Aorta (tissue), 5 donors: ENCODE results near the gene SLC6A6. TPM values are rescaled to one million over a fixed set of nuclear protein-coding genes. Genes with fewer than 3 reads are reported as not detected.

ENCODE experiments used
- ATAC-seq: fragments of 200-7000 bp; cut with Tn5 transposase; one replicate; pipeline ENCODE4 v1.9.1; 2022; ENCODE audit warnings: moderate library complexity; ENCODE audit not compliant: low FRiP score
- DNase-seq, 2 donors: peaks; one replicate each; pipeline ENCODE4 v3.0.0-alpha.2; 2020
- H3K27ac ChIP-seq, 2 donors: one replicate each; pipeline ENCODE4 v1.5.1; 2013; ENCODE audit warnings: low read length in 2 of 2, mild to moderate bottlenecking in 2 of 2, moderate library complexity in 2 of 2, control low read depth in 1 of 2, inconsistent platforms in 1 of 2, low read depth in 1 of 2
- H3K27me3 ChIP-seq, 2 donors: one replicate each; pipeline ENCODE4 v1.6.1; 2013; ENCODE audit warnings: control low read depth in 1 of 2, low read length in 1 of 2, mild to moderate bottlenecking in 1 of 2, moderate library complexity in 1 of 2; ENCODE audit not compliant: insufficient read depth in 2 of 2, control insufficient read depth in 1 of 2
- H3K36me3 ChIP-seq, 2 donors: one replicate each; pipeline ENCODE4 v1.6.1; 2013; ENCODE audit warnings: control low read depth in 1 of 2, low read length in 1 of 2, mild to moderate bottlenecking in 1 of 2; ENCODE audit not compliant: insufficient read depth in 2 of 2, control insufficient read depth in 1 of 2
- H3K4me1 ChIP-seq, 2 donors: one replicate each; pipeline ENCODE4 v1.6.1; 2013; ENCODE audit warnings: low read length in 2 of 2, control low read depth in 1 of 2, mild to moderate bottlenecking in 1 of 2, moderate library complexity in 1 of 2; ENCODE audit not compliant: insufficient read depth in 2 of 2, control insufficient read depth in 1 of 2
- H3K4me3 ChIP-seq, 2 donors: one replicate each; pipeline ENCODE4 v1.5.1; 2013; ENCODE audit warnings: low read length in 2 of 2, control low read depth in 1 of 2, mild to moderate bottlenecking in 1 of 2
- H3K9me3 ChIP-seq: one replicate; pipeline ENCODE4 v1.6.1; 2013; ENCODE audit warnings: mild to moderate bottlenecking, low read length; ENCODE audit not compliant: control insufficient read depth
- WGBS, 2 donors: extraction: QIAGEN DNeasy Blood & Tissue Kit; methylation state at CpG; one replicate each; pipeline ENCODE4 v1.1.7; 2013; 5-methylcytosine and 5-hydroxymethylcytosine counted together
- intact Hi-C, 2 donors: fragments of 100-400 bp; cut with DNase I; formaldehyde crosslinking; loops; one replicate each; pipeline versions ENCODE4 v1.14.2 to v1.15.0; 2022
- polyA plus RNA-seq, 2 donors: library from polyadenylated mRNA; stranded (reverse); fragments of 200-250 nt; gene quantifications; one replicate each; pipeline ENCODE4 v1.2.3, GENCODE V29; 2013
- total RNA-seq, 2 donors: library from RNA; stranded (reverse); fragmentation: NEBNext Ultra II Directional; extraction: Animal tissue kit (Norgen Biotek cat#: 25700); gene quantifications; one replicate each; pipeline ENCODE4 v1.2.1, GENCODE V29; 2021
- donor health status: healthy with polysubstance abuse.
- donor health status: Bipolar disorder and iron deficiency.
- donor health status: DM: no; HTN: no; CAD: no.
- donor health status: DM: no; HTN: no; CAD: no.
- donor health status: DM: yes; HTN: yes; CAD: no.

Gene SLC6A6
- total and polyA plus RNA-seq, 4 donors: 5.3 to 62.2 (median 21.3) TPM

DNA sequence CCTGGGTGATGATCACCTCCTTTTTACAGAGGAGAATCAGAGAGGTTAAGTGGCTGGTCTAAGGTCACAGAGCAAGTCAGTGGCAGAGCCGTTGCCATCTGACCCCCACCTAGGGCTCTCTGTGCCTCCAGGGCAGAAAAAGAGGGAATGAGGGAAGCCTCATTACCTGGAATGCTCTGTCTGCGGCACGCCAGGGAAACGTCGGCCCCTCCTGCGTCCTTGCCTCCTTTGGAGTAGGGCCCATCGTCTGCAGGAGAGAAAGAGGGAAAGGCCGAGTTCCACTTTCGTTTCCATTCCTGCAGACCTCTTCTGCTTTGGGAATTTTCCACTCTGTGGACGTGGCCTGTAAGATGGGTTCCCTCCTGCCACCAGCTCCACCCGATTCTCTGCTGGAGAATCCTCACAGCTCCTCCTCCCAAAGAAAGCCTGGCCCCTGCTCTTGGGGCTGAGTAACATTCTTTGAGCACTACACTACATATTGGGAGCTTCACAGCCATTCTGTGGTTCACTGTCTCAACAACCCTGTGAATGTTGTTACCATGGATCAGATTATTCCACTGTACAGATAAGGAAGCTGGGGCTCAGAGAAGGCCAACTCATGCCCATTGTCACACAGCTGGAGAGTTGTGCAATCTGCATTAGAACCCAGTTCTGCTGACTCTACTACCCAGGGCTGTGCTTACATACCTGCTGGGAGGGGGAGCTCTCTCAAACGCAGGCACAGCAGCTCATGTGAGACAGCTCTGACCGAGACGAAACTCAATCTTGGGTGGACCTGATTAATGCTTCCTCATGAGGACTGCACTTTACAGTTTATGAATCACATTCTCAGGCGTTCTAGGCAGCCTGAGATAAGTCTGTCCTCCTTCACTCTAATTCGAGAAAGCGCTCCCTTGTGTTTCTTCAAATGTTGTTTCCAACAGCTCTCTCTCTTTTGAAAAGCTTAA is 123.6 kb downstream of the SLC6A6 start:
- ATAC-seq (no peak), DNase-seq (peak; percentile 56 to 59)
- no peak overlapping the region for H3K4me3 ChIP-seq
- intact Hi-C loops: no loop called here
- no peaks in the 10 kb centered on the region for H3K4me1 ChIP-seq
- H3K9me3 ChIP-seq: no peaks in the 10 kb centered on the region
- H3K27me3 ChIP-seq: no peaks in the 10 kb centered on the region
- H3K36me3 ChIP-seq: no peaks in the 10 kb centered on the region
- 76 to 82% methylated on average over 17 of the region's 17 CpGs for WGBS, 2 donors
- H3K27ac ChIP-seq: no peak overlapping the region

DNA sequence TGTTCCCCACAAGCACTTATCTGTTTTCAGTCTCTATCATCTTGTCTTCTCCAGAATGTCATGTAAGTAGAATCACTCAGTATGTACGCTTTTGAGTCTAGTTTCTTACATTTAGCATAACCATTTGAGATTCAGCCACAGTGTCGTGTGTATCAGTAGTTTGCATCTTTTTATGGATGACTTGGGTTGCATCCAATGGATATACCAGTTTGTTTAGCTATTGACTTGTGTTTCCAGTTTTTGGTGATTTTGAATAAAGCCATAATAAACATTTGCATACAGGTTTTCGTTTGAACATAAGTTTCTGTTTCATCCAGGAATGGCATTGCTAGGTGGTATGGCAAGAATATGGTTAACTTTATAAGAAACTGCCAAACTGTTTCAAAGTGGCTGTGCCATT is 125.7 kb downstream of the SLC6A6 start:
- no peaks in the 10 kb centered on the region for H3K4me1 ChIP-seq
- 88 to 93% methylated on average over 3 of the region's 3 CpGs for WGBS, 2 donors
- intact Hi-C loops: no loop called here

DNA sequence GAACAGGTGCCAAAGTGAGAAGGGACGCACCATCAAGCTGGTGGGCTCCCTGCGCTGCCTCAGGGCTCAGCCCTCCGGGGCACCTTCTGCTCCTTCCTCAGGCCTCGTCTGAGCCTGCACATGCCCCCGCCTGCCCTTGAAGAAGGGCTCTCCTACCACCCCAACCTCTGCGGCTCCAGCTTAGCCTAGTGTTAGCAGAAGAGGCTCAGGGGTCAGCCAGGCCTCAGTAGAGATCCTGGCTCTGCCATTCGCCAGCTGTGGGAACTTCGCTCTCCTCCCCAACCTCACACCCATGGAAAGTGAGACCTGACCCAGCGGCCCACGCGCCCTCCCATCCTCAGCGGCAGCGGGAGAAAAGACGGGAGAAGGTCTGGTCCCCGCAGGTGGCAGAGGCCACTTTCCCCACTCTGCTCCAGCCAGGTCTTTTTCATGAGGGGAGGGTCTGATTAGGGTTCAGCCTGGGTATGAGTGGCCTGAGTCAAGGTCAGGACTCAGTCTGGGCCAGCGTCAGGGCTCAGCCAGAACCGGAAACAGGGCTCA is 129.5 kb downstream of the SLC6A6 start:
- ATAC-seq: no peak
- intact Hi-C loops: no loop called here
- 94% methylated on average over 17 of the region's 17 CpGs for WGBS, 2 donors

More for the DNA sequence above, 125.7 kb downstream of the SLC6A6 start:
- H3K9me3 ChIP-seq: no peaks in the 10 kb centered on the region
- no peak overlapping the region for H3K4me3 ChIP-seq
- H3K27ac ChIP-seq: no peak overlapping the region
- DNase-seq (no peak), ATAC-seq (no peak)
- H3K36me3 ChIP-seq: no peaks in the 10 kb centered on the region
- H3K27me3 ChIP-seq: no peaks in the 10 kb centered on the region

DNA sequence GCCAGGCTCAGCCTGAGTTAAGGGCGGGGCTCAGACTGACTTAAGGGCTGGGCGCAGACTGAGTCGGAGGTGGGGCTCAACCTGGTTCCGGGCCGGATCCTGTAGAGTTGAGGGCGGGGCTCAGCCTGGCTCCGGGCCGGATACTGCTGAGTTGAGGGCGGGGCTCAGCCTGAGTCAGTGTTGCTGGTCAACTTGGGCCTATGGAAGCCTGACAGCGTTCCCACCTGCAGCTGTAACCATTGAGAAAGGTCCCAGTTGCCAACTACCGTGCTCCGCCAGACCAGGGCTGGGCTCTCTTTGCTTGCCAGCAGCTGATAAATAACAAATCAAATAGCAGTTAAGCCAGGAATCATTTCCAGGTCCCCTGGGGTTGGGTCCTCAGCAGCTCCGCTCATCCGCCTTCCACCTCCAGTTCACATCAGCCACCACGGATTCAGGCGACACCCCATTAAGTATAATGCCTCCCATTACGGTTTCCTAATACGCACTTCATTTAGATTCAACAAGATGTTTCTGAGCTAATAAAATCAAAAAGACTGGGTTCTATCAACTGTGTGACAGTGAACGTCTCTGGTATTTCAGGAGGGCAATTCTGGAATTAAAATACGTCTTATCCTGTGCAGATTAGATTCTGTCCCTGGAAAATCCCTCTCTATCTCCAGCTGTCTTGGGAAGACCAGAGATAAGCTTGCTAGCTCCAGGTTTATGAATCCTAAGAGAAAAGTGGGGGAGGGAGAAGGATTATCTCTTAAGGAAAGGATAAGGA is 130.5 kb downstream of the SLC6A6 start:
- H3K9me3 ChIP-seq: no peaks in the 10 kb centered on the region
- H3K36me3 ChIP-seq: no peaks in the 10 kb centered on the region
- no peaks in the 10 kb centered on the region for H3K27me3 ChIP-seq
- no peaks in the 10 kb centered on the region for H3K4me1 ChIP-seq
- H3K27ac ChIP-seq: no peak overlapping the region
- intact Hi-C loops: no loop called here
- WGBS, 2 donors: 75 to 84% methylated on average over 20 of the region's 20 CpGs
- no peak overlapping the region for H3K4me3 ChIP-seq
- DNase-seq (peak; percentile 54 to 77), ATAC-seq (peak; percentile 66)

More for the DNA sequence above, 129.5 kb downstream of the SLC6A6 start:
- Histone ChIP-seq H3K36me3 (no peaks in the 10 kb centered on the region), H3K27me3 (no peaks in the 10 kb centered on the region), H3K27ac (no peak overlapping the region), H3K4me1 (no peaks in the 10 kb centered on the region), H3K4me3 (no peak overlapping the region), H3K9me3 (no peaks in the 10 kb centered on the region)
- DNase-seq: peak; percentile 21 to 49

DNA sequence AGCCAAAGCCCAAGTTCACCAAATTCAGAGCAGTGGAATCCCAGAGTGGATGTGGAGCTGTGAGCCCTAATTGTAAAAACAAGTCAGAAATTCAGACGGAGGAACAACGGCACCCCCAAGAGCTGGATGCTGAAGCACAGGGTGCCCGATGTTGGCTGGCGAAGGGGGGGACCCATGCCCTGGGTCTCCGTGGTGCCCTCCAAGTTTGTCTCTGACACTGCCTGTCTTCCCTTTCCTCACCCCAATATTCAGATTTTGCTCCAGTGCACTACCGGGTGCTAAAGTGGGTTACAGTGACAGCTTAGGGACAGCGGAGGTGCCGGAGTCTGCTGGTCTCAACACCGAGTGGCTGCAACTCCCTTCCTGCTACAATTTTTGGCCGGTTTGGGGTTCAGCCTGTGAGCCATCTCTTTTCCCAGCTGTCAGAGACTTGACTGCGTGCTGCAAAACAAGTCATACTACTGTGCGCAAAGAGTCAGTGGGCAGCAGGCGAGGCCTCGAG is 131.1 kb downstream of the SLC6A6 start:
- no peaks in the 10 kb centered on the region for H3K27me3 ChIP-seq
- DNase-seq (peak; percentile 24 to 41), ATAC-seq (no peak)
- WGBS, 2 donors: 90 to 92% methylated on average over 14 of the region's 14 CpGs
- no peak overlapping the region for H3K4me3 ChIP-seq
- H3K27ac ChIP-seq: no peak overlapping the region
- intact Hi-C loops: no loop called here
- no peaks in the 10 kb centered on the region for H3K4me1 ChIP-seq
- no peaks in the 10 kb centered on the region for H3K9me3 ChIP-seq
- H3K36me3 ChIP-seq: no peaks in the 10 kb centered on the region

DNA sequence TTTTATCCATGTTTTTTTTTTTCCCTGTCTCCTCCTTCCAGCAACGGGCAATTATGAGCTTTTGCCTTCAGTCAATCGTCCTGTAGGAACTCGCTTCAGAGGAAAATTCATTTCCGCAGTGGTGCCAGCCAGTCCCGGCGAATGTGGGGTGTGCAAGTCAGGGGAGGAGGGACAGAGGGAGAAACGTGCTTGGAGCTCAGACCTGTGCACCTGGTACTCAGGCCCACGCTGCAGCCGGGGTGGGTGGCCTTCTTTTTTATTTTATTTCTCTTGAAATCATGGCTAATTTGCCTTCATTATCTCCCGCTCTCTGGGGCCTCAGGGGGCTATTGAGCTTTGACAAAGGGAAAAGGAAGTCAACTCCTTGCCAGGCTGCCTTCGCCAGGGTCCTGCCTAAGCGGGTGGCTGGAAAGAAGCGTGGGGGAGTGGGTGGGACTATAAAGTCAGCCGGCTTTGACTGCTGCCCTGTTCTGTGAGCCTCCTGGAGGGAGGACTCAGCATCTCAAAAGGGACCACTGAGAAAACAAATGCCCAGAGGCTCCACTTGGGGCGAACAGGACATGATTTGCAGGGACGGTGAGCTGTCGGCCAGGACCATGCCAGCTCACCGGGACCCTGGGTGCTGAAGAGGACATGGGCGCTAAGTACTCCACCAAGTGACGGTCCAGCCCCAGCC is 132.2 kb downstream of the SLC6A6 start:
- WGBS, 2 donors: 7 to 12% methylated on average over 20 of the region's 20 CpGs
- intact Hi-C loops: no loop called here
- ATAC-seq: no peak

DNA sequence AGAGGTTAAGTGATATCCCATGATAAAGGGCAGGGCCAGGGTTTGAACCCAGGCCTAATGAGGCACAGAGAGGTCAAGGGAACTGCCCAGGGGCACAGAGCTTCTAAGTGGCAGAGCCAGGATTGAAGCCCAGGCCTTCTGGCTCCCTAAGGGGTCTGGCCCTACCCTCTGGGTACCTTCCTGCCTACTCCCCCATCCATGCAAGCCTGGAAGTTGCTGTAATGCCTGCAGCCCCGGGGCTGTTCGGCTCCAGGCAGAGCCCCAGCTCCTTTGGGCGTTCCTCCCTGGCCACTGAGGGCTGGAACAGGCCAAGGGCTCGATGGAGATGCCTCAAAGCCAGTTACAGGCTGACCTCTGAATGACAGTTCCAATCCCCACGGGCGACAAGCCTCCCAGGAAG is 133.2 kb downstream of the SLC6A6 start:
- Histone ChIP-seq H3K4me3 (no peak overlapping the region), H3K27me3 (no peaks in the 10 kb centered on the region), H3K27ac (no peak overlapping the region), H3K36me3 (no peaks in the 10 kb centered on the region), H3K4me1 (no peaks in the 10 kb centered on the region), H3K9me3 (no peaks in the 10 kb centered on the region)
- peak; percentile 23 to 39 for DNase-seq
- ATAC-seq: no peak
- intact Hi-C loops: no loop called here
- WGBS, 2 donors: 83 to 92% methylated on average over 6 of the region's 6 CpGs

More for the DNA sequence above, 132.2 kb downstream of the SLC6A6 start:
- H3K4me1 ChIP-seq: no peaks in the 10 kb centered on the region
- H3K27ac ChIP-seq: no peak overlapping the region
- no peak overlapping the region for H3K4me3 ChIP-seq
- no peaks in the 10 kb centered on the region for H3K9me3 ChIP-seq
- peak; percentile 43 to 59 for DNase-seq
- H3K36me3 ChIP-seq: no peaks in the 10 kb centered on the region
- no peaks in the 10 kb centered on the region for H3K27me3 ChIP-seq
